ENCODE measurements around the gene TFPT.

DNA sequence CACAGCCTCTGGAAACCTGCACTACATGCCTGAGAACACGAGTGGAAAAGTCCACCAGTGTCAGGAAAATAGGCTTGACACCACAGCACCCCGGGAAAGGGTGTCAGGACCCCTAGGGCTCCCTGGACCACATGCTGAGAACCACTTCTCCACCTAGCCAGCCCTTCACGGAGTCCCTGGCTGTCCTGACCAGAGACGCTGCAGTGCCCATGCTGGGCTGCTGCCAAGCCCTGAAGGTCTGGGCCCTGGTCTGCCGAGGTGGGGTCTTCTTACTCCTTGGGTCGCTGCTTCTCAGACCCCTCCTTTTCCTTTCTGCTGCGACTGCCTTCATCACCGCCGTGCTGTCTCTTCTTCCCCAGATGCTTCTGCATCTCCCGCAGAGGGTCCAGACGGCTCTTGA is 41.0 kb upstream of the TFPT start:
- TF ChIP-seq, protein P1, sequence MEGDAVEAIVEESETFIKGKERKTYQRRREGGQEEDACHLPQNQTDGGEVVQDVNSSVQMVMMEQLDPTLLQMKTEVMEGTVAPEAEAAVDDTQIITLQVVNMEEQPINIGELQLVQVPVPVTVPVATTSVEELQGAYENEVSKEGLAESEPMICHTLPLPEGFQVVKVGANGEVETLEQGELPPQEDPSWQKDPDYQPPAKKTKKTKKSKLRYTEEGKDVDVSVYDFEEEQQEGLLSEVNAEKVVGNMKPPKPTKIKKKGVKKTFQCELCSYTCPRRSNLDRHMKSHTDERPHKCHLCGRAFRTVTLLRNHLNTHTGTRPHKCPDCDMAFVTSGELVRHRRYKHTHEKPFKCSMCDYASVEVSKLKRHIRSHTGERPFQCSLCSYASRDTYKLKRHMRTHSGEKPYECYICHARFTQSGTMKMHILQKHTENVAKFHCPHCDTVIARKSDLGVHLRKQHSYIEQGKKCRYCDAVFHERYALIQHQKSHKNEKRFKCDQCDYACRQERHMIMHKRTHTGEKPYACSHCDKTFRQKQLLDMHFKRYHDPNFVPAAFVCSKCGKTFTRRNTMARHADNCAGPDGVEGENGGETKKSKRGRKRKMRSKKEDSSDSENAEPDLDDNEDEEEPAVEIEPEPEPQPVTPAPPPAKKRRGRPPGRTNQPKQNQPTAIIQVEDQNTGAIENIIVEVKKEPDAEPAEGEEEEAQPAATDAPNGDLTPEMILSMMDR (conservative IDR thresholded peaks at IDR 0.05; ENCODE audit: low read depth, low read length): no peak
- TF ChIP-seq USF2 (IDR thresholded peaks at IDR 0.05; ENCODE audit: low read depth, low read length) (no peak), POLR2A (IDR thresholded peaks at IDR 0.05; ENCODE audit: low read depth, low read length) (0 out of 2 replicates have a peak, but pooled peaks have one; percentile 5), MAZ (IDR thresholded peaks at IDR 0.05; ENCODE audit: borderline replicate concordance, low read depth, low read length) (no peak), MXI1 (IDR thresholded peaks at IDR 0.05; ENCODE audit: borderline replicate concordance, low read depth, low read length) (no peak), RFX5 (IDR thresholded peaks at IDR 0.05; ENCODE audit: low read depth, low read length) (no peak), NFE2L2 (IDR thresholded peaks at IDR 0.05; ENCODE audit: low read depth, low read length) (no peak), FOS (IDR thresholded peaks at IDR 0.05; ENCODE audit: low read depth, low read length) (no peak), RAD21 (IDR thresholded peaks at IDR 0.05; ENCODE audit: low read length) (no peak), RCOR1 (IDR thresholded peaks at IDR 0.05; ENCODE audit: insufficient replicate concordance, low read length) (no peak), SMC3 (IDR thresholded peaks at IDR 0.05; ENCODE audit: low read depth, low read length) (no peak), CEBPB (IDR thresholded peaks at IDR 0.05; ENCODE audit: low read depth, low read length) (no peak)
- TF ChIP-seq, protein P2, sequence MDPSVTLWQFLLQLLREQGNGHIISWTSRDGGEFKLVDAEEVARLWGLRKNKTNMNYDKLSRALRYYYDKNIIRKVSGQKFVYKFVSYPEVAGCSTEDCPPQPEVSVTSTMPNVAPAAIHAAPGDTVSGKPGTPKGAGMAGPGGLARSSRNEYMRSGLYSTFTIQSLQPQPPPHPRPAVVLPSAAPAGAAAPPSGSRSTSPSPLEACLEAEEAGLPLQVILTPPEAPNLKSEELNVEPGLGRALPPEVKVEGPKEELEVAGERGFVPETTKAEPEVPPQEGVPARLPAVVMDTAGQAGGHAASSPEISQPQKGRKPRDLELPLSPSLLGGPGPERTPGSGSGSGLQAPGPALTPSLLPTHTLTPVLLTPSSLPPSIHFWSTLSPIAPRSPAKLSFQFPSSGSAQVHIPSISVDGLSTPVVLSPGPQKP (IDR thresholded peaks at IDR 0.05; ENCODE audit: borderline replicate concordance, low read depth, low read length): no peak

Data from IMR-90 (cell line).